GM12865 (cell line): ENCODE data around the gene OTOP3.
A peak's percentile ranks its signal among the peaks of the same experiment; 100 is the strongest.

ENCODE experiments used
- DNase-seq: peaks from one replicate; pipeline ENCODE4 v3.0.0; 2010; ENCODE audit warnings: low read depth
- H3K4me3 ChIP-seq: 2 replicates; pipeline ENCODE4 v1.5.1; 2011; ENCODE audit warnings: mild to moderate bottlenecking, low read depth, low read length, control low read depth
- CTCF ChIP-seq: IDR thresholded peaks from 2 replicates; pipeline ENCODE4 v1.5.1; 2011; ENCODE audit warnings: low read length, control low read depth, low read depth, inconsistent platforms; ENCODE audit not compliant: insufficient read depth; ENCODE audit errors: missing control alignments

OTOP3 gene

GRCh38 chr17:74954665-74955421 is 19.1 kb downstream of the OTOP3 start:
- no peak for TF ChIP-seq CTCF
- no peak for DNase-seq
- H3K4me3 ChIP-seq = no peak overlapping the region

GRCh38 chr17:74956093-74956492 is 20.4 kb downstream of the OTOP3 start:
- no peak overlapping the region for H3K4me3 ChIP-seq
- no peak for DNase-seq
- no peak for TF ChIP-seq CTCF

GRCh38 chr17:74957935-74958740 is 22.4 kb downstream of the OTOP3 start:
- H3K4me3 ChIP-seq = no peak overlapping the region
- peak; percentile 94 for TF ChIP-seq CTCF
- peak; percentile 72 for DNase-seq

- no peak for TF ChIP-seq CTCF
- H3K4me3 ChIP-seq = no peak overlapping the region
- no peak for DNase-seq
Measured at GRCh38 chr17:74959826-74960515, 24.3 kb downstream of the OTOP3 start.

- no peak overlapping the region for H3K4me3 ChIP-seq
- DNase-seq = peak; percentile 86
- peak; percentile 87 for TF ChIP-seq CTCF
Measured at GRCh38 chr17:74960570-74961342, 25.1 kb downstream of the OTOP3 start.

GRCh38 chr17:74961657-74962350 is 26.1 kb downstream of the OTOP3 start:
- TF ChIP-seq CTCF = peak; percentile 63
- peak; percentile 87 for DNase-seq
- H3K4me3 ChIP-seq = no peak overlapping the region
